IMR-90 (cell line): ENCODE measurements around the gene CFAP92. TPM values are rescaled to one million over a fixed set of nuclear protein-coding genes. Genes with fewer than 3 reads are reported as not detected.

ENCODE experiments used
- ATAC-seq: fragments of 200-7000 bp; cut with Tn5 transposase; 2 replicates; pipeline ENCODE4 v1.9.1; 2020; ENCODE audit warnings: low read depth, mild to moderate bottlenecking, moderate library complexity
- BruUV-seq: library from RNA; stranded (reverse); fragments of 400-500 nt; replicated peaks from 2 replicates; lab custom pipeline; 2021; lab: Mats Ljungman, UMichigan
- CTCF ChIA-PET: fragments of 300-600 bp; formaldehyde crosslinking; extraction: SDS; loops from one replicate; lab custom pipeline; 2021; ENCODE audit warnings: antibody characterized with exemption; lab: Yijun Ruan, JAX
- POLR2A ChIA-PET: fragments of 300-600 bp; sonication (Branson Sonifier 250); formaldehyde crosslinking; loops from one replicate; lab custom pipeline; 2022; ENCODE audit warnings: antibody characterized with exemption; ENCODE audit not compliant: unreplicated experiment; lab: Charles Lee
- DNase-seq: peaks from one replicate; pipeline ENCODE4 v3.0.0; 2013
- H2AFZ ChIP-seq: replicated peaks from 2 replicates; pipeline ENCODE3; 2013; ENCODE audit warnings: low read length, mild to moderate bottlenecking; ENCODE audit not compliant: poor library complexity
- H2AK5ac ChIP-seq: 2 replicates; pipeline ENCODE4 v1.6.1; 2013; ENCODE audit warnings: low read depth, low read length, inconsistent platforms
- H2AK9ac ChIP-seq: replicated peaks from 2 replicates; pipeline ENCODE3; 2013; ENCODE audit warnings: mild to moderate bottlenecking, low read depth, low read length, moderate library complexity; ENCODE audit not compliant: poor library complexity
- H2BK120ac ChIP-seq: 2 replicates; pipeline ENCODE4 v1.6.1; 2013; ENCODE audit warnings: low read depth, low read length, inconsistent platforms
- H2BK15ac ChIP-seq: 3 replicates; pipeline ENCODE4 v1.6.1; 2013; ENCODE audit warnings: low read depth, low read length, inconsistent platforms
- H2BK20ac ChIP-seq: 2 replicates; pipeline ENCODE4 v1.6.1; 2013; ENCODE audit warnings: low read depth, mild to moderate bottlenecking, inconsistent platforms, low read length, moderate library complexity
- H2BK5ac ChIP-seq: 2 replicates; pipeline ENCODE4 v1.6.1; 2013; ENCODE audit warnings: mild to moderate bottlenecking, low read depth, low read length, inconsistent platforms; ENCODE audit not compliant: poor library complexity, severe bottlenecking
- H3K14ac ChIP-seq: replicated peaks from 2 replicates; pipeline ENCODE4 v1.6.1; 2013; ENCODE audit warnings: low read depth, low read length, inconsistent platforms
- H3K18ac ChIP-seq: 2 replicates; pipeline ENCODE4 v1.6.1; 2013; ENCODE audit warnings: low read depth, low read length, control low read depth
- H3K23ac ChIP-seq: 2 replicates; pipeline ENCODE4 v1.6.1; 2013; ENCODE audit warnings: low read depth, low read length, inconsistent platforms
- H3K27ac ChIP-seq: 2 replicates; pipeline ENCODE4 v1.5.1; 2013; ENCODE audit warnings: mild to moderate bottlenecking, control low read depth, low read length; ENCODE audit not compliant: insufficient read depth
- H3K27me3 ChIP-seq: 2 replicates; pipeline ENCODE4 v1.6.1; 2013; ENCODE audit warnings: low read length; ENCODE audit not compliant: control insufficient read depth, insufficient read depth
- H3K36me3 ChIP-seq: 2 replicates; pipeline ENCODE4 v1.6.1; 2013; ENCODE audit warnings: low read length, mixed read lengths; ENCODE audit not compliant: control insufficient read depth, insufficient read depth
- H3K4ac ChIP-seq: 2 replicates; pipeline ENCODE4 v1.6.1; 2013; ENCODE audit warnings: low read depth, low read length, inconsistent platforms
- H3K4me1 ChIP-seq: 2 replicates; pipeline ENCODE4 v1.6.1; 2013; ENCODE audit warnings: low read length, mixed read lengths; ENCODE audit not compliant: control insufficient read depth, insufficient read depth
- H3K4me2 ChIP-seq: 2 replicates; pipeline ENCODE4 v1.6.1; 2013; ENCODE audit warnings: low read depth, mild to moderate bottlenecking, control low read depth, low read length, moderate library complexity
- H3K4me3 ChIP-seq: 2 replicates; pipeline ENCODE4 v1.5.1; 2013; ENCODE audit warnings: low read depth, mild to moderate bottlenecking, control low read depth, low read length, moderate library complexity; ENCODE audit not compliant: insufficient read depth
- H3K56ac ChIP-seq: 2 replicates; pipeline ENCODE4 v1.6.1; 2013; ENCODE audit warnings: low read length, inconsistent platforms; ENCODE audit not compliant: insufficient read depth; ENCODE audit errors: extremely low read depth
- H3K79me1 ChIP-seq, 2 experiments: 2 replicates each; pipeline ENCODE4 v1.6.1; 2013; ENCODE audit warnings: low read length in 2 of 2, inconsistent platforms in 1 of 2, low read depth in 1 of 2
- H3K9ac ChIP-seq: 2 replicates; pipeline ENCODE4 v1.6.1; 2013; ENCODE audit warnings: low read depth, low read length, control low read depth
- H3K9me1 ChIP-seq: 2 replicates; pipeline ENCODE4 v1.6.1; 2013; ENCODE audit warnings: low read length, inconsistent platforms; ENCODE audit not compliant: insufficient read depth
- H3K9me3 ChIP-seq: 2 replicates; pipeline ENCODE4 v1.6.1; 2013; ENCODE audit warnings: low read length; ENCODE audit not compliant: control insufficient read depth, insufficient read depth
- H4K20me1 ChIP-seq: 2 replicates; pipeline ENCODE4 v1.6.1; 2013; ENCODE audit warnings: low read length, inconsistent platforms; ENCODE audit not compliant: insufficient read depth
- H4K5ac ChIP-seq: 2 replicates; pipeline ENCODE4 v1.6.1; 2013; ENCODE audit warnings: mild to moderate bottlenecking, low read depth, low read length, control low read depth
- H4K8ac ChIP-seq, 2 experiments: 2 replicates each; pipeline ENCODE4 v1.6.1; 2013; ENCODE audit warnings: low read depth in 2 of 2, low read length in 2 of 2, control low read depth in 1 of 2, inconsistent platforms in 1 of 2
- H4K91ac ChIP-seq: 2 replicates; pipeline ENCODE4 v1.6.1; 2013; ENCODE audit warnings: low read depth, low read length, inconsistent platforms; ENCODE audit not compliant: insufficient read depth
- CEBPB ChIP-seq: IDR thresholded peaks from 2 replicates; pipeline ENCODE4 v1.6.1; 2012; ENCODE audit warnings: low read depth, low read length, improper control_type of control experiment
- CHD1 ChIP-seq: IDR thresholded peaks from 2 replicates; pipeline ENCODE4 v1.6.1; 2012; ENCODE audit warnings: low read depth, low read length, improper control_type of control experiment
- CTCF ChIP-seq: conservative IDR thresholded peaks from 2 replicates; pipeline ENCODE4 v1.5.1; 2012; ENCODE audit warnings: mild to moderate bottlenecking, low read depth, low read length, improper control_type of control experiment
- ELK1 ChIP-seq: fragments of 150-350 bp; IDR thresholded peaks from 2 replicates; pipeline ENCODE4 v1.6.1; 2016; ENCODE audit warnings: low read depth, mild to moderate bottlenecking, low read length, moderate library complexity, borderline replicate concordance
- FOS ChIP-seq: fragments of 150-350 bp; IDR thresholded peaks from 2 replicates; pipeline ENCODE4 v1.6.1; 2016; ENCODE audit warnings: low read depth, low read length
- MAFK ChIP-seq: IDR thresholded peaks from 2 replicates; pipeline ENCODE4 v1.6.1; 2012; ENCODE audit warnings: low read depth, low read length, improper control_type of control experiment
- POLR2A ChIP-seq: IDR thresholded peaks from 2 replicates; pipeline ENCODE4 v1.6.1; 2012; ENCODE audit warnings: mild to moderate bottlenecking, low read depth, low read length
- RAD21 ChIP-seq: IDR thresholded peaks from 2 replicates; pipeline ENCODE4 v1.6.1; 2012; ENCODE audit warnings: low read length, improper control_type of control experiment
- RCOR1 ChIP-seq: IDR thresholded peaks from 2 replicates; pipeline ENCODE4 v1.6.1; 2012; ENCODE audit warnings: mild to moderate bottlenecking, low read length, improper control_type of control experiment; ENCODE audit not compliant: insufficient replicate concordance
- RFX5 ChIP-seq: IDR thresholded peaks from 2 replicates; pipeline ENCODE4 v1.8.0; 2012; ENCODE audit warnings: low read depth, mild to moderate bottlenecking, low read length, moderate library complexity
- USF2 ChIP-seq: fragments of 150-350 bp; IDR thresholded peaks from 2 replicates; pipeline ENCODE4 v1.6.1; 2017; ENCODE audit warnings: mild to moderate bottlenecking, antibody characterized with exemption, low read length, low read depth
- WGBS, 2 experiments: methylation state at CpG; one replicate each; pipeline versions ENCODE4 v1.1.5 to v1.1.7; 2013; ENCODE audit warnings: missing lambda C conversion rate in 2 of 2; ENCODE audit not compliant: insufficient read length in 1 of 2; ENCODE audit errors: extremely low coverage in 2 of 2; 5-methylcytosine and 5-hydroxymethylcytosine counted together
- dilution Hi-C: fragments of 300-500 bp; cut with HindIII; formaldehyde crosslinking; loops from one replicate; pipeline ENCODE4 v1.14.3; 2018; ENCODE audit warnings: low sequenced_read_pairs; ENCODE audit not compliant: unreplicated experiment
- in situ Hi-C: fragments of 300-500 bp; cut with MboI; formaldehyde crosslinking; loops from 3 replicates; pipeline ENCODE4 v1.14.3; 2019; ENCODE audit warnings: low sequenced_read_pairs, inconsistent platforms, mixed read lengths
- intact Hi-C: fragments of 100-400 bp; cut with micrococcal nuclease; formaldehyde crosslinking; loops from 2 replicates; pipeline ENCODE4 v1.10.0; 2022
- polyA plus RNA-seq, 3 experiments: library from polyadenylated mRNA; depleted of rRNA; stranded (reverse); fragments of >200 nt; gene quantifications; 2 replicates each; pipeline ENCODE4 v1.2.3, GENCODE V29; 2012; ENCODE audit warnings: low replicate concordance in 1 of 3
- total RNA-seq: library from RNA; depleted of rRNA; stranded (reverse); fragments of >200 nt; gene quantifications from 2 replicates; pipeline ENCODE4 v1.2.3, GENCODE V29; 2012

The CFAP92 gene
- total and polyA plus RNA-seq, 2 of the 4 experiments (the other 2 are of a cell fraction) = not detected

GRCh38 chr3:128945041-128945877, 48.6 kb downstream of the CFAP92 start:
- Histone ChIP-seq H3K27me3 (peaks cover 33% of the 10 kb centered on the region), H4K20me1 (no peaks in the 10 kb centered on the region), H3K18ac (no peak overlapping the region), H2AK9ac (no peak overlapping the region), H2AFZ (no peak overlapping the region), H3K79me1 (no peaks in the 10 kb centered on the region), H3K23ac (no peak overlapping the region), H3K4ac (no peak overlapping the region), H4K91ac (no peak overlapping the region), H4K8ac (no peak overlapping the region), H3K36me3 (no peaks in the 10 kb centered on the region), H3K14ac (no peak overlapping the region), H2BK120ac (no peak overlapping the region), H2BK15ac (no peak overlapping the region), H2AK5ac (no peak overlapping the region), H2BK20ac (no peak overlapping the region), H4K5ac (no peak overlapping the region), H3K56ac (no peak overlapping the region), H3K9me1 (no peaks in the 10 kb centered on the region), H3K9me3 (no peaks in the 10 kb centered on the region), H3K4me2 (no peak overlapping the region), H3K4me3 (no peak overlapping the region), H2BK5ac (no peak overlapping the region), H3K4me1 (peaks cover 1% of the 10 kb centered on the region; the same call in 1 of the 2 replicates), H3K27ac (no peak overlapping the region), H3K9ac (no peak overlapping the region)
- dilution Hi-C loops (no loop called here), in situ Hi-C loops (no loop called here), intact Hi-C loops (no loop called here)
- ChIA-PET POLR2A (no interaction called here), CTCF (no interaction called here)
- BruUV-seq = no TSS peak
- DNase-seq (no peak), ATAC-seq (no peak)
- WGBS, 2 experiments = 81% methylated on average over 4 of the region's 21 CpGs; no CpG with 5 or more reads in 1 of the 2 experiments
- no peak for TF ChIP-seq RAD21
- no peak for TF ChIP-seq CTCF
- no peak for TF ChIP-seq CEBPB
- TF ChIP-seq RCOR1 = no peak
- TF ChIP-seq FOS = no peak
- TF ChIP-seq MAFK = no peak
- TF ChIP-seq CHD1 = no peak
- no peak for TF ChIP-seq RFX5
- no peak for TF ChIP-seq USF2
- no peak for TF ChIP-seq ELK1
- TF ChIP-seq POLR2A = no peak
